NCI-H1417 treated with DMSO at 0.1 percent for 48 hours (cell line): ENCODE results near the gene MSANTD2.

Source experiments
- DNase-seq: peaks from one replicate; lab custom pipeline; 2025; lab: John Stamatoyannopoulos, UW

Gene MSANTD2

DNA sequence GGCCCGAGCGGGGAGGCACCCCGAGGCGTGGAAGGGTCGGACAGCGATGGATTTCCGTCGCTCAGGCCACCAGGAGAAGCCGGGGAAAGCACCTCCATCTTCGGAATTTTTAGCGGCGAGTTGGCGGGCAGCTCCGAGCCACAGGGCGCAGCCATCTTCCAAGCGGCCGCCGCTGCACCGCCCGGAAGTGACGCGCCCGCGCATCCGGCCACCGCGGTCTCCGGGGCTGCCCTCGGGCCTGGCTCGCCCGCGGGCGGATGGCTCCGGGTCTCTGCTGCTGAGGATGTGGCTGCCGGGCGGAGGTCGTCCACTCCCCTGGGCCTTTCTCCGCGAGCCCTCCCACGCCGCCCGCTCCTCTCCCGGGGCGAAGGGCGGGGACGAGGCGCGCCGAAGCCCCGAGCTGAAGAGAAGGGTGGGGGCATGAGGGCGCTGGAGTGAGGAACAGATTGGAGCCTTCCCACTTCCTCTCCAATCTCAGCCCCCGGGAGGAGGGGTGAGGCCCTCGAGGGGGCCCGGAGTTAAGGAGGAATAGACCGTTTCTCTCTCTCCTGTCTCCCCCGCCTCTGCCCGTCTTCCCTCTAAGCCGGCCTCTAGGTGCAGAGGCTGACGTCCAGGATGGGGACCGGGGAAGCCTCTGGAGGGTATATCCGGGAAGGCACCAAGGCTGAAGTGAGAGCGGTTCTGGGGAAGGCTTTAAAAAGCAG is at the start of gene MSANTD2:
MSANTD2 (minus strand) TSS at position 181 of the 704 bp plus-strand sequence; CDS start at position 155, 26 bp downstream.
- peak; percentile 34 for DNase-seq

DNA sequence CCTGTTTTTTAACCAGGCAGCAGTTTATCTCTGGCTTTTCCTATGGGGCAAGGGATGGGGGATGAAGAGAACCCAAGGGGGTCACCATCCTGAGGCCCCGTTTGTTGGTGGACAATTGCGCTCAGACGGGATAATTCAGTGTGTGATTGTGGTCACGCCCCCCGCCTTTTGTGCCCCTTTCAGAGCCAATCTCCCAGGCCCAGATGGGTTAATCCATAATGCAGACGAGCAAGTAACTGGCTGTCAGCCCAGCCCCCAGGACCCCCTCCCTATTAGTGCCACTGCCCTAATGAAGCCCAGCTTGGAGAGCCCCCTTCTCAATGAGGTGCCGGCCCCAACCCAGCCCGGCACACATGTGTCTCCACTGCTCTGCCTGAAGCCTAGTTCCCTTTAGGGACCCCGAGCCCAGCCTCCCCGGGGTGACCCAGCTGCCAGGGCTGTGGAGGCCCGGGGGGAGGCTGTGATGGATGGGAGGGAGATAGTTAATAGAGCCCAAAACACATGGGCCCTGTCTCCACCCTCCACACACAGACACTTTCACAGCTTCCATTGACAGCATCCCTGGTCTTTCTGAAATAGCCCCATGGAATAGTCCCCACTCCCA is 46.0 kb upstream of the MSANTD2 start:
- no peak for DNase-seq

DNA sequence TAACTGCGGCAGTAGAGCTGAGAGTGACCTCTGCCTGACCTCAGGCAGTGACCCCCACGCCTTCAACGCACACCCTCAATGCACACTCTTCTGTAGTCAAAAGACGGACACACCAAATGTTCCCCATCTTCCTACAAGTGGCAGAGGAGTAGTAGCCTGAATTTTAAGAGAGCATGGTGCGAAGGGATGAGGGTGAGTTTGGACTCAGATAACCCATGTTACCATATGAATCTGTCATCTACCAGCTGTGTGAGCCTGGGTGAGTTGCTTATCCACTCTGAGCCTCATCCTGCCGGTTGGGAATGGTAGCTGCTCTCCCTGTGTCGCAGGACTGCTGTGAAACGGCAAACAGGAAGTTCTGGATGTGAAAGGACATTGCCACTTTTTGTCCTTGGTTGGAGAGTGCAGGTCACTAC is 44.5 kb upstream of the MSANTD2 start:
- no peak for DNase-seq

DNA sequence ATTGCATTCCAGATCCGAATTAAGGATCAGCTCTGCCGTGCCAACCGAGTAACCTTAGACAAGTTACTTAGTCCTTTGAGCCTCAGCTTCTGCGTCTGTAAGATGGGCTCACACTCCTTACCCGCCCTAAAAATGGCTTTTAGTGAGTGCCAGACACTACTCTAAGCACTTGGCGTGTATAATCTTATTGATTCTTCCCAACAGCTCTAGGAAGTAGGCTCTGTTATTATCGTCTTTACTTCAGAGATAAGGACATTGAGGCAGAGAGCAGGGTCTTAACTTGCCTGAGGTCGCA is 43.4 kb upstream of the MSANTD2 start:
- DNase-seq = no peak

- DNase-seq = no peak
Observed at GRCh38 chr11:124842305-124842704, 42.1 kb upstream of the MSANTD2 start.

GRCh38 chr11:124841840-124842239 is 41.6 kb upstream of the MSANTD2 start:
- no peak for DNase-seq

DNA sequence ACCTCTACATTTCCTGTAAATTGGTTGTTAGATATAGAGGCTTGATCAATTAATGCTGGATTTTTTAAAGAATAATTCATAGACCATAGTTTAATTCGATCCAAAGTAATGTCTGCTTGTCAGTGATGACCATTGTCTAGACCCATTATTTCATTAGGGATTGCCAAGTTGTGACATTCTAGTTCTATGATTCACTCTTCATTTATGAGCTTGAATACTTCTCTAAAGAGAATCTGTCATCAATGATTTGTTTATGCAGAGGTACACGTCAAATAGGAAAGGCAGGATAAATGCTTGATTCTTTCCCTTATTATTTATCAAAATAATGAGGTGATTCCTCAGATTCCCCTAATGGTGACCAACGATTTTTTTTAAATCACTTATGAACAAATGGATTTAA is 41.0 kb upstream of the MSANTD2 start:
- no peak for DNase-seq

GRCh38 chr11:124840666-124841065 is 40.5 kb upstream of the MSANTD2 start:
- no peak for DNase-seq

DNA sequence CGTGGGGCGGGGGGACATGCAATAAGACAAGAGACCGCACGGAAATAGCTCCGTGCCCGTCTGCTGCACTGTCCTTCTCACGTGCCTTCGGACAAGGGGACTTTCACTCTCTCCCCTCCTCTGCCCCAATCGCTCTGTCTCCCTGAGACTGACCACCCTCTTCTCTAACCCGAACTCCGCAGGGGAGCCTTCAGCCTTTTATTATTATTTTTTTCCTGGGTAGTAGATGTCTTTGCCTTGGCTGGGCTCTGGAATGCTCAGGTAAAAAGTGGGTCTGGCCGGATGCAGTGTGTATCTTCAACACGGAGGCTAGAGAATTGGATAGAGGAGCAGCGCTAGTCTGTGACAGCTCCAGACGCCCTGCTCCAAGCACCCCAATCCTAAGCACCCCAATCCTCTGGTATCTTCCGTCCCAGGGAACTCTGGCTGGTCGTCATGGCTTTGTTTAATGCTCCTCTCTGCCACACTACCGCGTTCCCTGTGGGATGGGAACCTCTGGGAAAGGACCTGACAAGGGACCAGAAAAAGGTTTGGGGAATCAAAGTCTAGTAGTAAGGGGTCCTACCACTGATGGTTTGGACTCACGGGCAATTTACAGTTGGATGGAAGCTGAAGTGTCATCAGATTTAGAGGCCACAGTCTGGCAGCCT is 39.9 kb upstream of the MSANTD2 start:
- no peak for DNase-seq

DNA sequence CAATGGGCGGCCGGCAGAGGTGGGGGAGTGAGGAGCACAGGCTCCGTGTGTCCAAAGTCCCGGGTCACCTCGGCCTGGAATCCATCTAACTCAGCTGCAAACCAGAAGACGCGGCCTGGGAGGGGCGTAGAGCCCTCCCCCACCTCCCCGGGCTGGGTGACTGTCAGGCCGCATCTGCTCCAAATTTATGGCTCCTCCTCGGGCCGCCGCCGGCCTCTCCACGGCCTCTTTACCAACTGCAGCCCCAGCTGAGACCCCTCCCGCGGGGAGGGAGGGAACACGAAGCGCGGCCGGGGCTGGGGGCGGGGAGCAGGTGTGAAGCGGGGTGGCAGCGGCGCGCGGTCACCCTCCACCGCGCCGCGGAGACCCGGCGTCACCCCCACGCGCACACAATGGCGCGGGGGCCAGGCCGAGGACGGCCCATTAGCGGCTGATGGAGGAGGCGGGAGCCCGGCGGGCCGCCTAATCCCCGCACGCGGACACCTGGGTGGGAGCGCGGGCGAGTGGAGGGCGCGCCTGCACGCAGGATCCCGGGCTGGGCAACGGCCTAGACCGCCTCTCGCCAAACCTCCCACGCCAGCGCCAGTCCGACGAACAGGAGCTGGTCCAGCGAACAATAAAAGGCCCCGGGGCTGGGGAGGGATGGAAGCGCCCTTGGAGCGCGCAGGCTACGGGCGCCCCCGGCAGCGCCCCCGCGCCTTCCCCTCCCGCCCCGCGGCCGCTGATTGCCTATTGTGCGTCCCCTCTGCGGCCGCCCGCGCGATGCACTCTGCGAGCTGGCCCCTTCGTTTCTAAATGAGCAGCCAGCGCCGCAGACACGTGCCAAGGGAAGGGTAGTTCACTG is 39.1 kb upstream of the MSANTD2 start:
- DNase-seq = no peak

- no peak for DNase-seq
Observed at GRCh38 chr11:124838805-124839127, 38.6 kb upstream of the MSANTD2 start.

DNA sequence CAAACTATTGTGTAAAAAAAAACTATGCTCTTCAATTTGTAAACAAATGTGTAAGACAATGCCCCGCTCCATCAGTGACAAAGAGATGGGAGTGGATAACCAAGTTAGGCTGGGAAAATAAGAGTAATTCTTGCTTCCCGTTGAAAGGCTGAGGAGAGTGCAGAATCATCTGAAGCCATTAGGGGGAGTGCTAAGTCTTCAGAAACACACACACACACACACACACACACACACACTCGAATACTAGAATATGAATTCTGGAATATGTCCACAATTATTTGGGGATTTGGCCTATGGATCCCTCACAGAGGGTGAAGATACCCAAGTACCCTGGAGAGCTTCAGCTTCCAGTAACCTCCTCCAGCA is 37.3 kb upstream of the MSANTD2 start:
- DNase-seq = peak; percentile 67

GRCh38 chr11:124835918-124836317 is 35.7 kb upstream of the MSANTD2 start:
- no peak for DNase-seq

- DNase-seq = no peak
Observed at GRCh38 chr11:124834526-124835180, 34.4 kb upstream of the MSANTD2 start.

GRCh38 chr11:124832571-124832970 is 32.4 kb upstream of the MSANTD2 start:
- no peak for DNase-seq

DNA sequence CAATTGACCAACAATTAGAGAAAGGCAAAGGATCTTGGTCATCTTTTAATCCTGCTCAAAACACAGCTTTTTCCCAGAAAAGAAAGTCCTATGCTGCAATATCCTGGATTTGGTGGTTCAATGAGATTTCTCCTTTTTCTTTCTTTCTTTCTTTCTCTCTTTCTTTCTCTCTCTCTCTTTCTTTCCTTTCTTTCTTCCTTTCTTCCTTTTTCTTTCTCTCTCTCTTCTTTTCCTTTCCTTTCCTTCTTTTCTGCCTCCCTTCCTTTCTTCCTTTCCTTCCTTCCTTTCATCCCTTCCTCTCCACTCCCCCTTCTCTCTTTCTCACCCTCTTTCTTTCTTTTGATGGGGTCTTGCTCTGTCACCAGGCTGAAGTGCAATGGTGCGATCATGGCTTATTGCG is 31.7 kb upstream of the MSANTD2 start:
- no peak for DNase-seq

GRCh38 chr11:124830749-124831148 is 30.5 kb upstream of the MSANTD2 start:
- no peak for DNase-seq

DNA sequence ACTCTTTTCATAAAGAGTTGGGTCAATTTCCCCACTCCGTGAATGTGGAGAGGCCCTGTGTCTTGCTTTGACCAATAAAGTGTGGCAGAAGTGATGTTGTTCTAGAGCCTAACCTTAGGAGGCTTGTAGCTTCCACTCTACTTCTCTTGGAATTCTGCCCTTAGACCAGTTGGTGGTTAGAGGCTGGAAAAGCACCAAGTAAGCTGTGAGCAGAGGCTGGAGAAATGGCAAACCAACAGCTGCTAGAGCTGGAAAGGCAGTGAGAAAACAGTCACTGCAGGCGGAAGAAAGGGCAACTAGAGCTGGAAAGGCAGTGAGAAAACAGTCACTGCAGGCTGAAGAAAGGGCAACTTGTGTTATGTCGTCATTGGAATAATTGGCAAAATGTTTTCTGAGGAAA is 29.8 kb upstream of the MSANTD2 start:
- no peak for DNase-seq

GRCh38 chr11:124825876-124826275 is 25.7 kb upstream of the MSANTD2 start:
- no peak for DNase-seq

DNA sequence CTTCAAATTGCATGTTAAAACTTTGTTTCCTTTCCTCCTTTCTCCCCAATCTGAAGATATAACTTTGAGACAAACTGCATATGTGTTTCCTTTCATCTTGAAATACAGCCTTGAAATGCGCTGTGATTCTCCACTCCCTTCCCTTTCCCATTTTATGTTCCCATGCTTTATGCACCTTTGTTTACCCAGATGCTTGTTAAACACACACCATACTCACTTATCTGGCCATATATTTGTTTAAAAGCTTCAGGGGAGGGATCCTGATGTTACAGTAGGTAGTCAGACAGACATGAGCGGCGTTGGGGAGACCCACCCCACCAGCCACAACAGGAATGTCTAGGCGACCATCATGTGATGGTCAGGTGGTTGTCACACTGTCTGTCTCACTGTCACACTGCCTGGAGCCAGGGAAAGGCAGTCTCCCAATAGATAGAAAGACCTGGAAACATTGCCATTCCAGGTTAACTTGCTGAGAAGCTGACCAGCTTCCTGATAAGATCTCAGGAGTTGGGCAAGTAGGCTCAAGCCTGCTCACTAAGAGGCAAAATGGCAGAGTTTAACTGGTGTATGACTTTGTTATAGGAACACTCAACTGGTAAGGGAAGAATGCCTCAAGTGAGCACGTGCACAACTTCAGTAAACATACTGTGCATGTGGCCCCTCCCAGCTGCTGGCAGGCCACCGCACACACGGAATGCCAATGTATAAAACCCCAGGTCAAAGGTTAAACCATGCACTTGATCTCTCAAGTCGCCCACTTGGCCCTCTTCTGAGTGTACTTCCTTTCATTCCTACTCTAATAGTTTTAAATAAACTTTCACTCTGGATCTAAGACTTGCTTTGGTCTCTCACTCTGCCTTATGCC is 23.5 kb upstream of the MSANTD2 start:
- no peak for DNase-seq

DNA sequence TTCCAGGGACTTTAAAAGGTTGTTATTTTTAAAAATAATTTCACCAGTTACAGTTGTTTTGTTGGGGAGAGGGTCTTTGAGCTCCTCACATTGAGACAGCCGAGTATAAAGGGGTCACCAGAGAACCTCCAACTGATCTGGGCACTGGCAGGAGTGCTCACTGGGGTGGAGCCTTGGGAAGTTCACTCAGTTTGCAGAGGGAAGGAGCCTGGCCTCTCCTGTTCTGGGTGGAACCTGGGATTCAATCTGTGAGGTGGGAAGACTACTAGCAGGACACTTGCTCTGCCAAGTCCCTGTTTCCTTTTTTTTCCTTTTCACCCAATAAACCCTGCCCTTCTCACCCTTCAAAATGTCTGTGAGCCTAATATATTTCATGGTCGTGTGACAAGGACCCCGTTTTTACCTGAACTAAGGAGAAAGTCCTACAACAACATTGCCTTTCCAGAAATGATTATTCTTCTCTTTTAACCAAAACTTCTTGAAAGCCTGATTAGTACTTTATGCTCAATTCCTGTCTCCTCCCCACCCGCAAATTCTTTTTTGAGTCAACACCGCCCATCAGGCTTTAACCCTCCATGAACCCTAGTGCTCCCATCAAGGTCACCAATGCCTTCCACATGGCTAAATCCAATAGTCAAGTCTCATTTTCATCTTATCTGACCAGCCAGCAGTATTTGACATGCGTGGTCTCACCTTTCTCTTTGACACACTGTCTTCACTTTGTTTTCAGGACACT is 22.0 kb upstream of the MSANTD2 start:
- DNase-seq = no peak
